Dendritic cell treated with granulocyte-macrophage colony-stimulating factor and Interleukin-4, amounts not matched to agents 40 ng/mL and 50 ng/mL, for 4 days (primary cell): Measurements from ENCODE around the gene LAPTM5.

Experiments used
- H3K27ac Mint-ChIP-seq: one replicate; pipeline ENCODE4 v1.8.0; 2022; ENCODE audit warnings: mild to moderate bottlenecking, mixed read lengths
- H3K27me3 Mint-ChIP-seq: one replicate; pipeline ENCODE4 v1.8.0; 2022; ENCODE audit warnings: mild to moderate bottlenecking, mixed read lengths
- H3K36me3 Mint-ChIP-seq: one replicate; pipeline ENCODE4 v1.8.0; 2022; ENCODE audit warnings: low read depth, mixed read lengths
- H3K4me1 Mint-ChIP-seq: one replicate; pipeline ENCODE4 v1.8.0; 2022; ENCODE audit warnings: low read depth, mixed read lengths
- H3K4me3 Mint-ChIP-seq: one replicate; pipeline ENCODE4 v1.8.0; 2022; ENCODE audit warnings: mild to moderate bottlenecking, moderate library complexity, mixed read lengths
- H3K9me3 Mint-ChIP-seq: one replicate; pipeline ENCODE4 v1.8.0; 2022; ENCODE audit warnings: mixed read lengths
- intact Hi-C: fragments of 100-400 bp; cut with micrococcal nuclease; formaldehyde crosslinking; loops from one replicate; pipeline ENCODE4 v1.15.0; 2022

The LAPTM5 gene

DNA sequence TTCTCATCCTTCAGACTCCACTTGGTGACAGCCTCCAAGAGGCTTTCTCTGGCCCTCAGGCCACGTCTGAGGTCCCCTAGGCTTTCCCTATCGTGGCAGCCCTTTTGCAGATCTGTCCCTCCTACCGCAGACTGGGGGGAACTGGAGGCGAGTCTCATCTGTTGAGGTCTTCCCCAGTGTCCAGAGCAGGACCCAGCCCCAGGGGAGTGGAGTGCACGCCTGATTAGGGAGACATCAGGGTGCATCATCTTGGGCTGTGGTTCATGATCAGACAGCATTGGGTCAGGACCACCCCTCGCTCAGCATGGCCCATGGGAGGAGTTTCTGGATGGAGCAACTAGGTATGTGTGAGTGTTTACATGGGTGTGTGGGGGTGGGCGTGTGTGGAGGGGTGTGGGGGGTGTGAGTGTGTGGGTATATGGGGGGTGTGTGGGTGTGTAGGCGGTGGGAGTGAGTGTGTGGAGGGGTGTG lies 25.7 kb downstream of the LAPTM5 start:
- H3K4me3 Mint-ChIP-seq, result no peak overlapping the region
- intact Hi-C loops, result no loop called here
- peaks cover 32% of the 10 kb centered on the region for H3K4me1 Mint-ChIP-seq
- no peaks in the 10 kb centered on the region for H3K9me3 Mint-ChIP-seq
- H3K27me3 Mint-ChIP-seq, result no peaks in the 10 kb centered on the region
- H3K27ac Mint-ChIP-seq, result peak overlapping the region; percentile 20
- H3K36me3 Mint-ChIP-seq, result peaks cover 48% of the 10 kb centered on the region

DNA sequence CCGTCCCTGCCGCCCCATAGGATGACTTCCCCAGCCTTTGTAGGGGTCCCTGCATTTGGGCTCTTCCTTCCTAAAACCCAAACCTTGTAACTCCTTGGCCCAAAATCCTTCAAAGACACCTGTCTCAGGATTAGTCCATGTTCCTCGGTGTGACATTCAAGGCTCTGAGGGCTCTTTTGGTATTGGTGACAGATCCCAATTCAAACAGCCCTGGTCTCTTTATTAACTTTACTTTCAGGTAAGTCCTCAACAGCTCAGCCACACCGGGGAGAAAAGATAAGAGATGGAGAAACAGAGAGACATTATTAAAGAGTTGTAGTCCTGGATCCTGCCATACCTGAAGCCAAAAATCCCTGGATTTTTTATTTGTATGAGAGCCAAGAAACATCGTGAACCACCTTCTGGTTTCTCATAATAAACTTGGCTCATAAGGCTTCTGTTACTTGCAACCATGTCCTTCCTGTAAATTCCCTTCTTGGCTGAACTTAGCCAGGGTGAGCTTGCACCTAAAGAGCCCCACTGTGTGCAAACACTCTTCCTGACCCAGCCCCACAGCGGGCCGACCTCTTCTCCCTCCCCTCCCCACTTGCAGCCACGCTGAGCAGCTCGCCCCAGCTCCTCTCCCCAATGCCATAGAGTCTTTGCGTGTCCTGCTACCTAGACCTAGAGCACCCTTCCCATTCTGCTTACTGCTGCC lies 26.3 kb downstream of the LAPTM5 start:
- peaks cover 42% of the 10 kb centered on the region for H3K36me3 Mint-ChIP-seq
- peak overlapping the region; percentile 20 for H3K27ac Mint-ChIP-seq
- intact Hi-C loops, result no loop called here
- H3K4me3 Mint-ChIP-seq, result no peak overlapping the region
- H3K9me3 Mint-ChIP-seq, result no peaks in the 10 kb centered on the region
- H3K4me1 Mint-ChIP-seq, result peaks cover 31% of the 10 kb centered on the region
- no peaks in the 10 kb centered on the region for H3K27me3 Mint-ChIP-seq

DNA sequence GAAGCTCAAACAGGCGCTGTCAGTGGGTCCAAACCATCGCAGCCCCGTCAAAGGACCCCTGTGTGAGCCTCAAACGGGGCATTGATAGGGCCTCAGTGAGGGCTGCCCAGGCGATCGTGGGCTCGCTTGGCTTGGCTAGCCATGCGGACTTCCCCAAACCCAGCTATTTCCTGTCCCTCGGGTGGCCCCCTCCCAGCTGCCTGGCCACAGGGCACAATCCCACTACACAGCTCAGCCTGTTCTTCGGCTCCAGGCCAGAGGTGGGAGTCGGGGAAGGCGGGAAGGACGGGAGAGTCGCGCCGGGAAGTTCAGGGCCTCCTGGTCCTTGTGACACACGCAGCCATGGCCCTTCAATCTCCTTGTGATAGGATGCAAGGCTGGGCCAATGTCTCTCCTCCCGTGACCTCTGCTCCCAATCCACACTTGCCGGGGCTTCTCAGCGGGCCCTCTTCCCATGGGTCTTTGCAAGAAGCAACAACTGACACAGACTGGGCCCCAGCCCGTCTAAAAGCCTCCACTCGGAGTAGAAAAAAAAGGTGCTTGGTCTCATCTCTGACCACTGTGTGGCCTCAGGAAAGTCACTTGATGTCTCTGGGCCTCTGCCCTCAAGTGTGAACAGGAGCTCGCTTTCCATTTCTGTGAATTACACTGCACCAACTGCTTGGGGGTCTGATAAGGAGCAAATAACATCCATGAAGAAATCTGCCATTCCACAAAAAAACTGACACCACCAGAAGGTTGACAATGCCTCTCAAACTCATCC lies 27.0 kb downstream of the LAPTM5 start:
- no peaks in the 10 kb centered on the region for H3K27me3 Mint-ChIP-seq
- H3K4me3 Mint-ChIP-seq, result no peak overlapping the region
- H3K4me1 Mint-ChIP-seq, result peaks cover 31% of the 10 kb centered on the region
- H3K27ac Mint-ChIP-seq, result peak overlapping the region; percentile 28
- H3K36me3 Mint-ChIP-seq, result peaks cover 34% of the 10 kb centered on the region
- intact Hi-C loops, result no loop called here
- no peaks in the 10 kb centered on the region for H3K9me3 Mint-ChIP-seq

GRCh38 chr1:30729901-30730300 lies 27.7 kb downstream of the LAPTM5 start:
- Mint-ChIP-seq H3K27me3 (no peaks in the 10 kb centered on the region), H3K9me3 (no peaks in the 10 kb centered on the region), H3K4me1 (peaks cover 31% of the 10 kb centered on the region), H3K27ac (peak overlapping the region; percentile 28), H3K36me3 (peaks cover 28% of the 10 kb centered on the region), H3K4me3 (no peak overlapping the region)
- intact Hi-C loops, result no loop called here

DNA sequence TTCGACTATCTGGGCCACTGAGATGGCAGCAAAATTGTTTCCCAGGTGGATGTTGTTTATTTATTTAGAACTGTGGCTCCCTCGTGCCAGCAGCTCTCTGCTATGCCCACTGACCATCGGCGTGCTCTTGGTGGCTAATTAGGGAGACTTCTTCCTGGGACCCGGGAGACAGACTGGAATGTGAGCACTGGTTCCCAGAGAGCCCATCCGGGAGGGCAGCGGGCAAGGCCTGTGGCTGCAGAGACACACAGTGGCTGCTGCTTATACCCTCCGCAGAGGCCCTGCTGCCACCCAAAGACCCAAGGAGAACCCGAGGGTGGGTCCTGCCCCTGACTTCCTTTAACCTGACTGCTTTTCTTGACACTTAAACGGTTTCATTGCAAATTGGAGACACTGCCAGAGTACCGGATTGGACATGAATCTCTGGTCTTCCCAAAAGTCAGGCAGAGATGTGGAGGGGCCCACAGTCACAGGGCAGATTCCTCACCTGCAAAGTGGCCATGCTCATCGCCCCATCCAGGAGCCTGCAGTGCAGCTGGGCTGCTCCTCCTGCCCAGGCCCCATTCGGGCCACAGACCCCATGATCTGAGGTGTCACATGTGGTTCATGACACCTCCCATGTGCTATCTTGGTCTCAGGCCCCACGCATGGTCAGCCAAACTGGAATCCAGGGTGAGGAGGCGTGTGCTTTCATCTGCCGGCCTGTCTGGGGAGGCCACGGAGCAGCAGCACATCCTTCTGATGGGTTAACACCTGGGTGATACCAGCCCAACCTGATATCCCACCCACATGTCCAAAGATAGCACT lies 28.5 kb downstream of the LAPTM5 start:
- H3K4me1 Mint-ChIP-seq, result peaks cover 32% of the 10 kb centered on the region
- H3K36me3 Mint-ChIP-seq, result peaks cover 20% of the 10 kb centered on the region
- H3K27ac Mint-ChIP-seq, result no peak overlapping the region
- no peaks in the 10 kb centered on the region for H3K9me3 Mint-ChIP-seq
- intact Hi-C loops, result no loop called here
- no peak overlapping the region for H3K4me3 Mint-ChIP-seq
- no peaks in the 10 kb centered on the region for H3K27me3 Mint-ChIP-seq

- Mint-ChIP-seq H3K9me3 (no peaks in the 10 kb centered on the region), H3K4me3 (no peak overlapping the region), H3K27ac (no peak overlapping the region), H3K27me3 (no peaks in the 10 kb centered on the region), H3K36me3 (peaks cover 13% of the 10 kb centered on the region), H3K4me1 (peaks cover 36% of the 10 kb centered on the region)
- intact Hi-C loops, result no loop called here
These were observed 29.2 kb downstream of the LAPTM5 start for GRCh38 chr1:30728340-30728739.

DNA sequence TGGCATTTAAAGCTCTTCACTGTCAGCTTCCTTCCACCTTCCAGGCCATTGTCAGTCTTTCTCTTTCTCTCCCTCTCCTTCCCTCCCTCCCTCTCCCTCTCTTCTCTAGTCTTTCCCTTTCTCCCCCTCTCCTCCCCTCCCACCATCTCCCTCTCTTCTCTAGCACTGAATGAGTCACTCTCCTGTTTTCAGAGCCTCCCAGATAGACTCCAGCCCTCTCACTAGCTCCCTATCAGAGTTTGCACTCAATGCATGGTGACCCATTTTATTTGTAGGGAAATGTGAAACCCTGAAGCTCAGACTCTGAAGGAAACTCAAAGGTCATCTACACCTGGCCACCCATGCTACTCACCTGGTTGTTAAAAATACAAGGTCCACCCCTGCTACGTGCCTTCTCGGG lies 29.8 kb downstream of the LAPTM5 start:
- H3K4me1 Mint-ChIP-seq, result peaks cover 39% of the 10 kb centered on the region
- no peaks in the 10 kb centered on the region for H3K9me3 Mint-ChIP-seq
- no peak overlapping the region for H3K27ac Mint-ChIP-seq
- no peak overlapping the region for H3K4me3 Mint-ChIP-seq
- H3K36me3 Mint-ChIP-seq, result peaks cover 7% of the 10 kb centered on the region
- H3K27me3 Mint-ChIP-seq, result no peaks in the 10 kb centered on the region
- intact Hi-C loops, result no loop called here

GRCh38 chr1:30726773-30727684 lies 30.5 kb downstream of the LAPTM5 start:
- H3K27me3 Mint-ChIP-seq, result no peaks in the 10 kb centered on the region
- H3K4me3 Mint-ChIP-seq, result no peak overlapping the region
- H3K36me3 Mint-ChIP-seq, result no peaks in the 10 kb centered on the region
- no peaks in the 10 kb centered on the region for H3K9me3 Mint-ChIP-seq
- intact Hi-C loops, result no loop called here
- no peak overlapping the region for H3K27ac Mint-ChIP-seq
- peaks cover 36% of the 10 kb centered on the region for H3K4me1 Mint-ChIP-seq

- H3K4me1 Mint-ChIP-seq, result peaks cover 35% of the 10 kb centered on the region
- H3K9me3 Mint-ChIP-seq, result no peaks in the 10 kb centered on the region
- no peak overlapping the region for H3K27ac Mint-ChIP-seq
- no peaks in the 10 kb centered on the region for H3K27me3 Mint-ChIP-seq
- no peaks in the 10 kb centered on the region for H3K36me3 Mint-ChIP-seq
- intact Hi-C loops, result no loop called here
- no peak overlapping the region for H3K4me3 Mint-ChIP-seq
These were observed 31.3 kb downstream of the LAPTM5 start for GRCh38 chr1:30726236-30726635.

GRCh38 chr1:30725450-30726095 lies 32.0 kb downstream of the LAPTM5 start:
- intact Hi-C loops, result no loop called here
- Mint-ChIP-seq H3K9me3 (no peaks in the 10 kb centered on the region), H3K27ac (no peak overlapping the region), H3K4me3 (no peak overlapping the region), H3K27me3 (no peaks in the 10 kb centered on the region), H3K4me1 (peaks cover 32% of the 10 kb centered on the region), H3K36me3 (no peaks in the 10 kb centered on the region)

DNA sequence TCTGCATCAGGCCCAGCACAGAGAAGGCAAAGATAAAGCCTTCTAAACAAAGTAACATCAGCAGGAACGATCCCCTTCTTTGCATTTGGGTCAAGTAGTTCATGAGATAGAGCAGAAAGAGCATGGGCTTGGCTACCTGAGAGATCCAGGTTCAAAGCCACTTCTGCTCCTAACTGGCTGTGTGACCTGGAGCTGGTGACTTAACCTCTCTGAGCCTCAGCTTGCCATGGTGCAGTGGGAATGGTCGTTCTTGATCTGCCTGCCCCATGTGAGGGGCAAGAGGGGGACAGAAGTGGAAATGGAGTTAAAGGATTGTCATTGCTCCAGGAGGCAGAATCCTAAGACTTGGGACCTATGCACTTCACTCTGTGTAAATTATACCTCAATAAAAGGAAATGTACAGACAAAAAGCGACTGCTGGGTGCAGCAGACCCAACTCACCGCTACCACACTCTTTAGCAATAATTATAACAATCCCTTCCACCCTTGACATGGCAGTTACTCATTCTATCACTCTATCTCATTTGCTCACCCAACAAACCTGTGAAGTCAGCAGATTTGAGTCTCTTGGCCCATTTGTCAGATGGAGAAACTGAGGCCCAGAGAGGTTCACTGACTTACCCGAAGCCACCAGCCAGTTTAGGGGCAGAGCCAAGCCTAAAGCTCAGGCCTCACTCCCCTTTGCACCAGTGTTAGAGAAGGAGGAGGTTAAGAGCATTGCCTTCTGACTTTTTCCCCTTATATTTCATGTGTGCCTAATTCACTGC lies 32.7 kb downstream of the LAPTM5 start:
- H3K27me3 Mint-ChIP-seq, result peaks cover 3% of the 10 kb centered on the region
- no peak overlapping the region for H3K27ac Mint-ChIP-seq
- H3K36me3 Mint-ChIP-seq, result no peaks in the 10 kb centered on the region
- no peak overlapping the region for H3K4me3 Mint-ChIP-seq
- intact Hi-C loops, result no loop called here
- peaks cover 24% of the 10 kb centered on the region for H3K4me1 Mint-ChIP-seq
- H3K9me3 Mint-ChIP-seq, result no peaks in the 10 kb centered on the region

GRCh38 chr1:30724175-30724574 lies 33.4 kb downstream of the LAPTM5 start:
- H3K4me3 Mint-ChIP-seq, result no peak overlapping the region
- intact Hi-C loops, result no loop called here
- H3K27ac Mint-ChIP-seq, result peak overlapping the region; percentile 14
- H3K4me1 Mint-ChIP-seq, result peaks cover 30% of the 10 kb centered on the region
- no peaks in the 10 kb centered on the region for H3K9me3 Mint-ChIP-seq
- H3K36me3 Mint-ChIP-seq, result no peaks in the 10 kb centered on the region
- H3K27me3 Mint-ChIP-seq, result peaks cover 4% of the 10 kb centered on the region
